Neural progenitor cell (in vitro differentiated cells): Measurements from ENCODE around the gene NOTCH1. TPM values are rescaled to one million over a fixed set of nuclear protein-coding genes. Genes with fewer than 3 reads are reported as not detected.

Source experiments
- DNase-seq: peaks from one replicate; pipeline ENCODE4 v3.0.0-alpha.2; 2016; ENCODE audit warnings: low spot score
- H2AFZ ChIP-seq: fragments of 200-600 bp; sonication (generic); replicated peaks from 2 replicates; pipeline ENCODE4 v1.6.1; 2016; ENCODE audit warnings: antibody characterized with exemption
- H3F3A ChIP-seq: fragments of 200-600 bp; sonication (generic); 2 replicates; pipeline ENCODE4 v1.6.1; 2016; ENCODE audit warnings: antibody characterized with exemption, low read depth
- H3K27ac ChIP-seq: fragments of 200-600 bp; sonication (generic); 2 replicates; pipeline ENCODE4 v1.5.1; 2016; ENCODE audit warnings: mild to moderate bottlenecking
- H3K27me3 ChIP-seq: fragments of 200-600 bp; sonication (generic); 2 replicates; pipeline ENCODE4 v1.6.1; 2016; ENCODE audit warnings: mild to moderate bottlenecking, moderate library complexity
- H3K36me3 ChIP-seq: fragments of 200-600 bp; sonication (generic); 2 replicates; pipeline ENCODE4 v1.5.1; 2016
- H3K4me1 ChIP-seq: fragments of 200-600 bp; sonication (generic); 2 replicates; pipeline ENCODE4 v1.6.1; 2016; ENCODE audit warnings: mixed run types
- H3K4me2 ChIP-seq: fragments of 200-600 bp; sonication (generic); 2 replicates; pipeline ENCODE4 v1.6.1; 2016
- H3K4me3 ChIP-seq: fragments of 200-600 bp; sonication (generic); 2 replicates; pipeline ENCODE4 v1.5.1; 2016
- H3K79me2 ChIP-seq: fragments of 200-600 bp; sonication (generic); 2 replicates; pipeline ENCODE4 v1.6.1; 2016; ENCODE audit warnings: low read depth
- H3K9ac ChIP-seq: fragments of 200-600 bp; sonication (generic); 2 replicates; pipeline ENCODE4 v1.6.1; 2016
- H3K9me3 ChIP-seq: fragments of 200-600 bp; sonication (generic); 2 replicates; pipeline ENCODE4 v1.5.1; 2016; ENCODE audit warnings: low read depth
- H4K20me1 ChIP-seq: fragments of 200-600 bp; sonication (generic); 2 replicates; pipeline ENCODE4 v1.6.1; 2016; ENCODE audit warnings: low read depth
- H3K27ac Mint-ChIP-seq: 3 replicates; pipeline ENCODE4 v1.8.0; 2021; ENCODE audit warnings: mixed read lengths
- H3K27me3 Mint-ChIP-seq: 2 replicates; pipeline ENCODE4 v1.8.0; 2022; ENCODE audit warnings: low read depth, mild to moderate bottlenecking, inconsistent platforms, moderate library complexity, mixed read lengths; ENCODE audit not compliant: insufficient read depth
- H3K36me3 Mint-ChIP-seq: 3 replicates; pipeline ENCODE4 v1.8.0; 2021; ENCODE audit warnings: mixed read lengths
- H3K4me1 Mint-ChIP-seq: 3 replicates; pipeline ENCODE4 v1.8.0; 2021; ENCODE audit warnings: mixed read lengths
- H3K4me3 Mint-ChIP-seq: 3 replicates; pipeline ENCODE4 v1.8.0; 2021; ENCODE audit warnings: mild to moderate bottlenecking, moderate library complexity, mixed read lengths
- H3K9me3 Mint-ChIP-seq: 3 replicates; pipeline ENCODE4 v1.8.0; 2020; ENCODE audit warnings: mixed read lengths
- CTCF ChIP-seq: fragments of 200-600 bp; sonication (generic); IDR thresholded peaks from 2 replicates; pipeline ENCODE4 v1.5.1; 2017; ENCODE audit warnings: antibody characterized with exemption, mild to moderate bottlenecking
- EZH2 ChIP-seq: fragments of 200-600 bp; sonication (generic); IDR thresholded peaks from 2 replicates; pipeline ENCODE4 v1.6.1; 2017; ENCODE audit warnings: antibody characterized with exemption, mild to moderate bottlenecking, moderate library complexity
- EZH2phosphoT487 ChIP-seq: fragments of 200-600 bp; sonication (generic); IDR thresholded peaks from 2 replicates; pipeline ENCODE4 v1.6.1; 2017; ENCODE audit warnings: antibody characterized with exemption
- total RNA-seq: library from RNA; depleted of rRNA; stranded (reverse); fragments of >200 nt; gene quantifications from 2 replicates; pipeline ENCODE4 v1.2.3, GENCODE V29; 2015; ENCODE audit warnings: low replicate concordance

NOTCH1 gene
- total RNA-seq, 1 donor from 2014 or later: 11.7 TPM

GRCh38 chr9:136528716-136529341, 17.0 kb downstream of the NOTCH1 start:
- Histone ChIP-seq H3K4me3 (no peak overlapping the region), H3F3A (peaks cover 46% of the 10 kb centered on the region), H3K27me3 (no peaks in the 10 kb centered on the region), H4K20me1 (peaks cover 83% of the 10 kb centered on the region), H3K4me1 (peaks cover 57% of the 10 kb centered on the region), H3K4me2 (no peak overlapping the region), H3K79me2 (peaks cover 95% of the 10 kb centered on the region), H3K27ac (peak overlapping the region; percentile 88), H3K36me3 (no peaks in the 10 kb centered on the region), H3K9me3 (no peaks in the 10 kb centered on the region), H2AFZ (no peak overlapping the region), H3K9ac (no peak overlapping the region)
- no peak for DNase-seq
- peaks cover 34% of the 10 kb centered on the region for H3K4me1 Mint-ChIP-seq
- no peaks in the 10 kb centered on the region for H3K9me3 Mint-ChIP-seq
- no peaks in the 10 kb centered on the region for H3K27me3 Mint-ChIP-seq
- H3K4me3 Mint-ChIP-seq: no peak overlapping the region
- TF ChIP-seq EZH2phosphoT487 (no peak), EZH2 (no peak), CTCF (no peak)
- no peaks in the 10 kb centered on the region for H3K36me3 Mint-ChIP-seq
- H3K27ac Mint-ChIP-seq: no peak overlapping the region

- peak; percentile 43 for DNase-seq
- Histone ChIP-seq H3K27ac (no peak overlapping the region), H3K9me3 (no peaks in the 10 kb centered on the region), H3K36me3 (no peaks in the 10 kb centered on the region), H3K27me3 (no peaks in the 10 kb centered on the region), H3K4me3 (no peak overlapping the region), H3K4me2 (no peak overlapping the region), H4K20me1 (peaks cover 79% of the 10 kb centered on the region), H2AFZ (no peak overlapping the region), H3K79me2 (peaks cover 90% of the 10 kb centered on the region), H3F3A (peaks cover 46% of the 10 kb centered on the region), H3K9ac (no peak overlapping the region), H3K4me1 (peaks cover 57% of the 10 kb centered on the region)
- Mint-ChIP-seq H3K4me1 (peaks cover 34% of the 10 kb centered on the region), H3K27ac (peak overlapping the region; percentile 92), H3K4me3 (peak overlapping the region; percentile 66), H3K36me3 (no peaks in the 10 kb centered on the region), H3K27me3 (no peaks in the 10 kb centered on the region), H3K9me3 (no peaks in the 10 kb centered on the region)
- TF ChIP-seq EZH2 (no peak), EZH2phosphoT487 (no peak), CTCF (no peak)
Observed at GRCh38 chr9:136527721-136528710, 17.8 kb downstream of the NOTCH1 start.

- H3K9me3 ChIP-seq: no peaks in the 10 kb centered on the region
- peak overlapping the region; percentile 78 for H3K27ac ChIP-seq
- H3K79me2 ChIP-seq: peaks cover 82% of the 10 kb centered on the region
- TF ChIP-seq CTCF (no peak), EZH2 (no peak), EZH2phosphoT487 (no peak)
- Mint-ChIP-seq H3K27ac (no peak overlapping the region), H3K36me3 (peaks cover 1% of the 10 kb centered on the region), H3K9me3 (no peaks in the 10 kb centered on the region), H3K4me1 (peaks cover 31% of the 10 kb centered on the region), H3K27me3 (no peaks in the 10 kb centered on the region), H3K4me3 (no peak overlapping the region)
- peaks cover 70% of the 10 kb centered on the region for H4K20me1 ChIP-seq
- H3K4me1 ChIP-seq: peaks cover 55% of the 10 kb centered on the region
- H3K36me3 ChIP-seq: no peaks in the 10 kb centered on the region
- H3K9ac ChIP-seq: no peak overlapping the region
- no peak overlapping the region for H2AFZ ChIP-seq
- H3K4me3 ChIP-seq: no peak overlapping the region
- no peak overlapping the region for H3K4me2 ChIP-seq
- H3K27me3 ChIP-seq: no peaks in the 10 kb centered on the region
- no peak for DNase-seq
- H3F3A ChIP-seq: peaks cover 46% of the 10 kb centered on the region
Observed at GRCh38 chr9:136527131-136527530, 18.7 kb downstream of the NOTCH1 start.
